Erythroblast (primary cell): ENCODE data around the gene GRID2IP.
"Not testable (repeated sequence)": the region's sequence is repeated elsewhere in the genome, so short reads cannot be mapped to it uniquely, and the experiment has no call there.

Experiments used
- GATA1 ChIP-seq: IDR thresholded peaks from 2 replicates; pipeline ENCODE4 v1.6.1; 2011; ENCODE audit warnings: low read depth, mild to moderate bottlenecking, control low read depth, low read length, moderate library complexity
- POLR2A ChIP-seq: IDR thresholded peaks from 2 replicates; pipeline ENCODE4 v1.6.1; 2011; ENCODE audit warnings: mild to moderate bottlenecking, low read length

DNA sequence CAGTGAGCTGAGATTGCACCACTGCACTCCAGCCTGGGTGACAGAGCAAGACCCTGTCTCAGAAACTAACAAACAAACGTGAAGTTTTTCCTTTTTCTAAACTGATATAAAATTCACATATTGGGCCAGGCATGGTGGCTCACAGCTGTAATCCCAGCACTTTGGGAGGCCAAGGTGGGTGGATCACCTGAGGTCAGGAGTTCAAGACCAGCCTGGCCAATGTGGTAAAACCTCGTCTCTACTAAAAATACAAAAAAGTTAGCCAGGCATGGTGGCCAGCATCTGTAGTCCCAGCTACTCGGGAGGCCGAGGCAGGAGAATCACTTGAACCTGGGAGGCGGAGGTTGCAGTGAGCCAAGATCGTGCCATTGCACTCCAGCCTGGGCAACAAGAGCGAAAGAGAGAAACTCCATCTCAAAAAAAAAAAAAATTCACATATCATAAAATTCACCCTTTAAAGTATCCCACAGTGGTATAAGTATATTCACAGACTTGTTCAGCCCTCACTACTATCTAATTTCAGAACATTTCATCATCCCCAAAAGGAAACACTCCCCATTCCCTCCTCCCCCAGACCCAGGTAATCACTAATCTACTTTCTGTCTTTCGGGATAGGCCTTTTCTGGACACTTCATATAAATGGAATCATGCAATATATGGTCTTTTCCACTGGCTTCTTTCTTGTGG lies 34.6 kb upstream of the GRID2IP start:
- not testable (repeated sequence) for TF ChIP-seq POLR2A, GATA1
